A549 (cell line): ENCODE results near the gene LHX4. TPM values are rescaled to one million over a fixed set of nuclear protein-coding genes. Genes with fewer than 3 reads are reported as not detected.

Source experiments
- ATAC-seq, 2 experiments: fragments of 200-7000 bp in 1 of 2; fragments of >200 bp in 1 of 2; cut with Nextera tagmentation in 1 of 2; cut with Tn5 transposase in 1 of 2; 3 replicates each; pipeline versions ENCODE4 v1.8.0 to v1.9.1; 2018 to 2020; ENCODE audit warnings: mild to moderate bottlenecking in 1 of 2, moderate library complexity in 1 of 2
- CTCF ChIA-PET: fragments of 300-600 bp; sonication (Branson Sonifier 250); formaldehyde crosslinking; extraction: SDS; loops from one replicate; lab custom pipeline; 2021; ENCODE audit warnings: antibody characterized with exemption, inconsistent platforms; lab: Yijun Ruan, JAX
- POLR2A ChIA-PET: fragments of 350-600 bp; formaldehyde crosslinking; extraction: SDS; loops from one replicate; lab custom pipeline; 2021; ENCODE audit warnings: antibody characterized with exemption, inconsistent platforms; lab: Yijun Ruan, JAX
- DNase-seq, 2 experiments: peaks; one replicate each; pipeline versions ENCODE4 v3.0.0 to v3.0.0-alpha.2; 2011 to 2016; ENCODE audit warnings: low read depth in 1 of 2, low spot score in 1 of 2
- FAIRE-seq: peaks from 2 replicates; lab custom pipeline; 2011; peaks lifted over from hg19 to GRCh38; lab: Jason Lieb, UNC
- H3K27ac ChIP-seq, 2 experiments: fragments of >200 bp; sonication (Bioruptor Twin); formaldehyde crosslinking; 3 replicates each; pipeline ENCODE4 v1.5.1; 2016 to 2017
- H3K4me1 ChIP-seq: fragments of >200 bp; sonication (Bioruptor Twin); formaldehyde crosslinking; 3 replicates; pipeline ENCODE4 v1.6.1; 2016
- H3K4me2 ChIP-seq: fragments of >200 bp; sonication (Bioruptor Twin); formaldehyde crosslinking; 3 replicates; pipeline ENCODE4 v1.6.1; 2016
- H3K4me3 ChIP-seq: fragments of >200 bp; sonication (Bioruptor Twin); formaldehyde crosslinking; 3 replicates; pipeline ENCODE4 v1.5.1; 2016
- H3K9me3 ChIP-seq: fragments of >200 bp; sonication (Bioruptor Twin); formaldehyde crosslinking; 3 replicates; pipeline ENCODE4 v1.6.1; 2016
- CBX2 ChIP-seq: fragments of 200-600 bp; sonication (generic); IDR thresholded peaks from 2 replicates; pipeline ENCODE4 v1.6.1; 2016; ENCODE audit warnings: low read depth, mild to moderate bottlenecking, borderline replicate concordance
- CBX8 ChIP-seq: fragments of 200-600 bp; sonication (generic); IDR thresholded peaks from 2 replicates; pipeline ENCODE4 v1.6.1; 2016
- CTCF ChIP-seq: fragments of >200 bp; sonication (Bioruptor Twin); formaldehyde crosslinking; IDR thresholded peaks from 3 replicates; pipeline ENCODE4 v1.5.1; 2016
- ESRRA ChIP-seq: fragments of 150-350 bp; IDR thresholded peaks from 2 replicates; pipeline ENCODE4 v1.6.1; 2014; ENCODE audit warnings: mild to moderate bottlenecking, low read length, borderline replicate concordance
- FOSB ChIP-seq: fragments of 250-450 bp; sonication (Bioruptor Pico); IDR thresholded peaks from 2 replicates; pipeline ENCODE4 v1.5.0; 2020; ENCODE audit warnings: mild to moderate bottlenecking, moderate library complexity
- GATA3 ChIP-seq: IDR thresholded peaks from 2 replicates; pipeline ENCODE4 v1.6.1; 2012; ENCODE audit warnings: borderline replicate concordance
- KDM5A ChIP-seq: fragments of 200-600 bp; sonication (generic); IDR thresholded peaks from 2 replicates; pipeline ENCODE4 v1.6.1; 2016; ENCODE audit warnings: antibody characterized with exemption, mild to moderate bottlenecking
- MAFK ChIP-seq: fragments of 450-650 bp; IDR thresholded peaks from 2 replicates; pipeline ENCODE4 v1.6.1; 2014; ENCODE audit not compliant: partially characterized antibody
- MAZ ChIP-seq: fragments of 150-350 bp; IDR thresholded peaks from 2 replicates; pipeline ENCODE4 v1.6.1; 2014; ENCODE audit warnings: antibody characterized with exemption, low read depth, low read length, borderline replicate concordance
- NPAS2 ChIP-seq: fragments of 250-450 bp; sonication (Bioruptor Pico); IDR thresholded peaks from 2 replicates; pipeline ENCODE4 v1.8.0; 2022; ENCODE audit warnings: mild to moderate bottlenecking, moderate library complexity, borderline replicate concordance
- NR3C1 ChIP-seq: fragments of >200 bp; sonication (Bioruptor Twin); formaldehyde crosslinking; IDR thresholded peaks from 3 replicates; pipeline ENCODE4 v1.6.1; 2017
- PHF8 ChIP-seq: fragments of 200-600 bp; sonication (generic); IDR thresholded peaks from 2 replicates; pipeline ENCODE4 v1.6.1; 2016; ENCODE audit warnings: low read depth, mild to moderate bottlenecking, antibody characterized with exemption, moderate library complexity, borderline replicate concordance
- RAD21 ChIP-seq, 2 experiments: fragments of >200 bp in 1 of 2; sonication (Bioruptor Twin) in 1 of 2; formaldehyde crosslinking in 1 of 2; IDR thresholded peaks in 1 of 2; conservative IDR thresholded peaks in 1 of 2; 2 replicates in 1 of 2; 3 replicates in 1 of 2; pipeline ENCODE4 v1.6.1; 2012 to 2018; ENCODE audit warnings: inconsistent platforms in 1 of 2
- RCOR1 ChIP-seq: fragments of 150-350 bp; IDR thresholded peaks from 2 replicates; pipeline ENCODE4 v1.6.1; 2014; ENCODE audit warnings: antibody characterized with exemption, low read length, low read depth
- SMC3 ChIP-seq: fragments of >200 bp; sonication (Bioruptor Twin); formaldehyde crosslinking; IDR thresholded peaks from 3 replicates; pipeline ENCODE4 v1.6.1; 2018; ENCODE audit warnings: inconsistent platforms
- WGBS: methylation state at CpG from one replicate; pipeline ENCODE4 v1.1.6; 2017; ENCODE audit errors: missing lambda C conversion rate; 5-methylcytosine and 5-hydroxymethylcytosine counted together
- polyA plus RNA-seq, 4 experiments: library from polyadenylated mRNA; depleted of rRNA in 3 of 4; stranded (reverse); fragments of >200 nt; fragmentation: RNase III in 1 of 4; extraction: RNeasy Plus Mini Kit Qiagen cat#74134 plus additional on column Dnase treatment in 1 of 4; gene quantifications; 2 replicates in 3 of 4; 3 replicates in 1 of 4; pipeline ENCODE4 v1.2.3, GENCODE V29; 2011 to 2017
- TF ChIP-seq, protein P1 (sequence below): fragments of 200-600 bp; sonication (generic); IDR thresholded peaks from 2 replicates; pipeline ENCODE4 v1.6.1; 2016; ENCODE audit warnings: antibody characterized with exemption, mild to moderate bottlenecking, moderate library complexity
- TF ChIP-seq, protein P2 (sequence below): IDR thresholded peaks from 2 replicates; pipeline ENCODE4 v1.6.1; 2012; ENCODE audit warnings: low read depth, borderline replicate concordance
- TF ChIP-seq, protein P3 (sequence below): IDR thresholded peaks from 2 replicates; pipeline ENCODE4 v1.6.1; 2012
- TF ChIP-seq, protein P4 (sequence below): fragments of 250-450 bp; sonication (Bioruptor Pico); IDR thresholded peaks from 2 replicates; pipeline ENCODE4 v1.5.0; 2021; ENCODE audit warnings: mild to moderate bottlenecking, moderate library complexity, borderline replicate concordance

The LHX4 gene
- polyA plus RNA-seq, 2 of the 4 experiments (the other 2 are of a cell fraction) = 0.62 to 0.80 TPM

DNA sequence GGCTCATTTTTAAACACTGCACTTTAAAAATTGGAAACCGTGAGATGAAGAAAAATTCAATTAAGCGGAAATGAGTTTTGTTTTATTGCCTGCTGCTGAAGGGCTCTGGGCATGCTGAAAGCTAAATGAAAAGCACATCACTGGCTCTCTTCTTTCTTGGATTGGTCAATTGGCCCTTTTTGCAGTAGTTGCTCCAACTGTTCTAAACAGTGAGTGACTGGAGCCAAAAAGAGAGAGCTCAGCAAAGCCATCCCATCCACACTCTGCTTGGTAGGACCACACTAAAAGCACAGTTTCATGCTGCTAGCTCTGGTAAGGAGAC, 48.1 kb downstream of the LHX4 start:
- no peak overlapping the region for H3K4me2 ChIP-seq
- ChIA-PET CTCF (interaction anchor here (1.1 to 2.5 kb wide), 3 partner anchors 11 to 46 kb away, joined by 3 to 9 read pairs (median 3); no protein-coding TSS in a partner anchor), POLR2A (no interaction called here)
- H3K9me3 ChIP-seq = no peaks in the 10 kb centered on the region
- WGBS = 94% methylated on average over 2 of the region's 2 CpGs
- DNase-seq (no peak), FAIRE-seq (no peak), ATAC-seq (no peak)
- peaks cover 5% of the 10 kb centered on the region; the same call in 1 of the 3 replicates for H3K4me1 ChIP-seq
- H3K27ac ChIP-seq = no peak overlapping the region
- no peak overlapping the region for H3K4me3 ChIP-seq
- TF ChIP-seq, protein P1, sequence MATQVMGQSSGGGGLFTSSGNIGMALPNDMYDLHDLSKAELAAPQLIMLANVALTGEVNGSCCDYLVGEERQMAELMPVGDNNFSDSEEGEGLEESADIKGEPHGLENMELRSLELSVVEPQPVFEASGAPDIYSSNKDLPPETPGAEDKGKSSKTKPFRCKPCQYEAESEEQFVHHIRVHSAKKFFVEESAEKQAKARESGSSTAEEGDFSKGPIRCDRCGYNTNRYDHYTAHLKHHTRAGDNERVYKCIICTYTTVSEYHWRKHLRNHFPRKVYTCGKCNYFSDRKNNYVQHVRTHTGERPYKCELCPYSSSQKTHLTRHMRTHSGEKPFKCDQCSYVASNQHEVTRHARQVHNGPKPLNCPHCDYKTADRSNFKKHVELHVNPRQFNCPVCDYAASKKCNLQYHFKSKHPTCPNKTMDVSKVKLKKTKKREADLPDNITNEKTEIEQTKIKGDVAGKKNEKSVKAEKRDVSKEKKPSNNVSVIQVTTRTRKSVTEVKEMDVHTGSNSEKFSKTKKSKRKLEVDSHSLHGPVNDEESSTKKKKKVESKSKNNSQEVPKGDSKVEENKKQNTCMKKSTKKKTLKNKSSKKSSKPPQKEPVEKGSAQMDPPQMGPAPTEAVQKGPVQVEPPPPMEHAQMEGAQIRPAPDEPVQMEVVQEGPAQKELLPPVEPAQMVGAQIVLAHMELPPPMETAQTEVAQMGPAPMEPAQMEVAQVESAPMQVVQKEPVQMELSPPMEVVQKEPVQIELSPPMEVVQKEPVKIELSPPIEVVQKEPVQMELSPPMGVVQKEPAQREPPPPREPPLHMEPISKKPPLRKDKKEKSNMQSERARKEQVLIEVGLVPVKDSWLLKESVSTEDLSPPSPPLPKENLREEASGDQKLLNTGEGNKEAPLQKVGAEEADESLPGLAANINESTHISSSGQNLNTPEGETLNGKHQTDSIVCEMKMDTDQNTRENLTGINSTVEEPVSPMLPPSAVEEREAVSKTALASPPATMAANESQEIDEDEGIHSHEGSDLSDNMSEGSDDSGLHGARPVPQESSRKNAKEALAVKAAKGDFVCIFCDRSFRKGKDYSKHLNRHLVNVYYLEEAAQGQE = no peak
- TF ChIP-seq MAZ (no peak), CBX8 (no peak), FOSB (CRISPR knock-in tag) (no peak), PHF8 (no peak), NR3C1 (no peak), KDM5A (no peak), RAD21 (conservative IDR thresholded peaks at IDR 0.05 in 1 of 2, IDR thresholded peaks at IDR 0.05 in 1 of 2) (no peak), MAFK (no peak), GATA3 (no peak), CBX2 (no peak), RCOR1 (no peak), NPAS2 (no peak), CTCF (no peak), SMC3 (no peak), ESRRA (no peak)
- TF ChIP-seq, protein P2, sequence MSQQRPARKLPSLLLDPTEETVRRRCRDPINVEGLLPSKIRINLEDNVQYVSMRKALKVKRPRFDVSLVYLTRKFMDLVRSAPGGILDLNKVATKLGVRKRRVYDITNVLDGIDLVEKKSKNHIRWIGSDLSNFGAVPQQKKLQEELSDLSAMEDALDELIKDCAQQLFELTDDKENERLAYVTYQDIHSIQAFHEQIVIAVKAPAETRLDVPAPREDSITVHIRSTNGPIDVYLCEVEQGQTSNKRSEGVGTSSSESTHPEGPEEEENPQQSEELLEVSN = no peak
- TF ChIP-seq, protein P3, sequence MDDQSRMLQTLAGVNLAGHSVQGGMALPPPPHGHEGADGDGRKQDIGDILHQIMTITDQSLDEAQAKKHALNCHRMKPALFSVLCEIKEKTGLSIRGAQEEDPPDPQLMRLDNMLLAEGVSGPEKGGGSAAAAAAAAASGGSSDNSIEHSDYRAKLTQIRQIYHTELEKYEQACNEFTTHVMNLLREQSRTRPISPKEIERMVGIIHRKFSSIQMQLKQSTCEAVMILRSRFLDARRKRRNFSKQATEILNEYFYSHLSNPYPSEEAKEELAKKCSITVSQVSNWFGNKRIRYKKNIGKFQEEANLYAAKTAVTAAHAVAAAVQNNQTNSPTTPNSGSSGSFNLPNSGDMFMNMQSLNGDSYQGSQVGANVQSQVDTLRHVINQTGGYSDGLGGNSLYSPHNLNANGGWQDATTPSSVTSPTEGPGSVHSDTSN = no peak
- TF ChIP-seq, protein P4, sequence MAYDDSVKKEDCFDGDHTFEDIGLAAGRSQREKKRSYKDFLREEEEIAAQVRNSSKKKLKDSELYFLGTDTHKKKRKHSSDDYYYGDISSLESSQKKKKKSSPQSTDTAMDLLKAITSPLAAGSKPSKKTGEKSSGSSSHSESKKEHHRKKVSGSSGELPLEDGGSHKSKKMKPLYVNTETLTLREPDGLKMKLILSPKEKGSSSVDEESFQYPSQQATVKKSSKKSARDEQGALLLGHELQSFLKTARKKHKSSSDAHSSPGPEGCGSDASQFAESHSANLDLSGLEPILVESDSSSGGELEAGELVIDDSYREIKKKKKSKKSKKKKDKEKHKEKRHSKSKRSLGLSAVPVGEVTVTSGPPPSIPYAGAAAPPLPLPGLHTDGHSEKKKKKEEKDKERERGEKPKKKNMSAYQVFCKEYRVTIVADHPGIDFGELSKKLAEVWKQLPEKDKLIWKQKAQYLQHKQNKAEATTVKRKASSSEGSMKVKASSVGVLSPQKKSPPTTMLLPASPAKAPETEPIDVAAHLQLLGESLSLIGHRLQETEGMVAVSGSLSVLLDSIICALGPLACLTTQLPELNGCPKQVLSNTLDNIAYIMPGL (CRISPR knock-in tag) = no peak
